HFFc6 (cell line): ENCODE results near the gene SLC16A5. TPM values are rescaled to one million over a fixed set of nuclear protein-coding genes. Genes with fewer than 3 reads are reported as not detected.
A peak's percentile ranks its signal among the peaks of the same experiment; 100 is the strongest.
"Not testable (repeated sequence)": the region's sequence is repeated elsewhere in the genome, so short reads cannot be mapped to it uniquely, and the experiment has no call there.

ENCODE experiments used
- DNase-seq: peaks from one replicate; pipeline ENCODE4 v3.0.0-alpha.2; 2018
- H3K27ac Mint-ChIP-seq: 2 replicates; pipeline ENCODE4 v1.8.0; 2020; ENCODE audit warnings: mild to moderate bottlenecking, mixed read lengths
- H3K27me3 Mint-ChIP-seq: 2 replicates; pipeline ENCODE4 v1.8.0; 2021; ENCODE audit warnings: mild to moderate bottlenecking, moderate library complexity, mixed read lengths; ENCODE audit not compliant: insufficient read depth
- H3K36me3 Mint-ChIP-seq: 2 replicates; pipeline ENCODE4 v1.8.0; 2021; ENCODE audit warnings: low read depth, mixed read lengths
- H3K4me1 Mint-ChIP-seq: 2 replicates; pipeline ENCODE4 v1.8.0; 2020; ENCODE audit warnings: low read depth, mixed read lengths
- H3K4me3 Mint-ChIP-seq: 2 replicates; pipeline ENCODE4 v1.8.0; 2020; ENCODE audit warnings: mild to moderate bottlenecking, moderate library complexity, mixed read lengths
- H3K9me3 Mint-ChIP-seq: 2 replicates; pipeline ENCODE4 v1.8.0; 2020; ENCODE audit warnings: mild to moderate bottlenecking, mixed read lengths
- CTCF ChIP-seq: fragments of 200-600 bp; sonication (generic); IDR thresholded peaks from 2 replicates; pipeline ENCODE4 v1.5.0; 2021; ENCODE audit warnings: antibody characterized with exemption, mild to moderate bottlenecking
- total RNA-seq, 6 experiments: library from RNA; stranded (reverse); fragmentation: NEBNext Ultra II Directional; extraction: Animal tissue kit (Norgen Biotek cat#: 25700); gene quantifications; 2 replicates in 1 of 6; 3 replicates in 5 of 6; pipeline ENCODE4 v1.2.3, GENCODE V29; 2021

Gene SLC16A5
- total RNA-seq, 6 experiments from 2014 or later, result 13.9 to 25.0 (median 21.1) TPM

- DNase-seq, result no peak
- H3K36me3 Mint-ChIP-seq, result peaks cover 6% of the 10 kb centered on the region
- TF ChIP-seq CTCF, result no peak
- H3K9me3 Mint-ChIP-seq, result no peaks in the 10 kb centered on the region
- peaks cover 4% of the 10 kb centered on the region for H3K27me3 Mint-ChIP-seq
- H3K27ac Mint-ChIP-seq, result peak overlapping the region; percentile 77; the same call in 1 of the 2 replicates
- no peak overlapping the region for H3K4me3 Mint-ChIP-seq
- H3K4me1 Mint-ChIP-seq, result peaks cover 20% of the 10 kb centered on the region
These were observed 22.7 kb upstream of the SLC16A5 start for GRCh38 chr17:75064867-75065561.

GRCh38 chr17:75065562-75066151 is 22.1 kb upstream of the SLC16A5 start:
- DNase-seq, result peak; percentile 31
- H3K27ac Mint-ChIP-seq, result peak overlapping the region; percentile 77
- peaks cover 4% of the 10 kb centered on the region for H3K27me3 Mint-ChIP-seq

GRCh38 chr17:75067856-75068255 is 19.9 kb upstream of the SLC16A5 start:
- peaks cover 16% of the 10 kb centered on the region for H3K4me1 Mint-ChIP-seq
- no peak overlapping the region for H3K4me3 Mint-ChIP-seq
- TF ChIP-seq CTCF, result no peak
- H3K36me3 Mint-ChIP-seq, result peaks cover 6% of the 10 kb centered on the region; the same call in 1 of the 2 replicates
- H3K27me3 Mint-ChIP-seq, result peaks cover 2% of the 10 kb centered on the region
- no peaks in the 10 kb centered on the region for H3K9me3 Mint-ChIP-seq
- no peak for DNase-seq
- no peak overlapping the region; the same call in 1 of the 2 replicates for H3K27ac Mint-ChIP-seq

More at GRCh38 chr17:75065562-75066151, 22.1 kb upstream of the SLC16A5 start:
- H3K36me3 Mint-ChIP-seq, result peaks cover 6% of the 10 kb centered on the region; the same call in 1 of the 2 replicates
- H3K9me3 Mint-ChIP-seq, result no peaks in the 10 kb centered on the region
- no peak overlapping the region for H3K4me3 Mint-ChIP-seq
- peaks cover 16% of the 10 kb centered on the region for H3K4me1 Mint-ChIP-seq
- TF ChIP-seq CTCF, result no peak

GRCh38 chr17:75068750-75069149 is 19.0 kb upstream of the SLC16A5 start:
- Mint-ChIP-seq H3K27me3 (peaks cover 2% of the 10 kb centered on the region), H3K9me3 (no peaks in the 10 kb centered on the region), H3K36me3 (peaks cover 6% of the 10 kb centered on the region; the same call in 1 of the 2 replicates), H3K4me1 (peaks cover 16% of the 10 kb centered on the region), H3K27ac (no peak overlapping the region), H3K4me3 (no peak overlapping the region)
- DNase-seq, result no peak
- TF ChIP-seq CTCF, result no peak

GRCh38 chr17:75069783-75070182 is 18.0 kb upstream of the SLC16A5 start:
- peak; percentile 69 for TF ChIP-seq CTCF
- Mint-ChIP-seq H3K36me3 (peaks cover 6% of the 10 kb centered on the region; the same call in 1 of the 2 replicates), H3K4me3 (no peak overlapping the region), H3K27me3 (peaks cover 2% of the 10 kb centered on the region), H3K4me1 (peaks cover 16% of the 10 kb centered on the region), H3K9me3 (no peaks in the 10 kb centered on the region), H3K27ac (no peak overlapping the region)
- DNase-seq, result peak; percentile 55

GRCh38 chr17:75071478-75072271 is 16.1 kb upstream of the SLC16A5 start:
- H3K27me3 Mint-ChIP-seq, H3K4me1 Mint-ChIP-seq, H3K36me3 Mint-ChIP-seq, H3K9me3 Mint-ChIP-seq, DNase-seq, H3K27ac Mint-ChIP-seq, H3K4me3 Mint-ChIP-seq: not testable (repeated sequence)

- H3K36me3 Mint-ChIP-seq, H3K4me1 Mint-ChIP-seq, DNase-seq, H3K27me3 Mint-ChIP-seq, H3K9me3 Mint-ChIP-seq, H3K4me3 Mint-ChIP-seq, H3K27ac Mint-ChIP-seq: not testable (repeated sequence)
These were observed 14.8 kb upstream of the SLC16A5 start for GRCh38 chr17:75072909-75073308.
